Activated CD4-positive, alpha-beta T cell treated with anti-CD3 and anti-CD28 coated beads, Interleukin-2, Interleukin-6, amounts not matched to agents 100 ng/mL and 50 ng/mL, durations not matched to agents 16 hours and 8 hours (primary cell): ENCODE measurements around the gene MARCHF9.
"Not testable (repeated sequence)": the region's sequence is repeated elsewhere in the genome, so short reads cannot be mapped to it uniquely, and the experiment has no call there.

Experiments
- DNase-seq: peaks from one replicate; pipeline ENCODE4 v3.0.0-alpha.2; 2020

MARCHF9 gene

DNA sequence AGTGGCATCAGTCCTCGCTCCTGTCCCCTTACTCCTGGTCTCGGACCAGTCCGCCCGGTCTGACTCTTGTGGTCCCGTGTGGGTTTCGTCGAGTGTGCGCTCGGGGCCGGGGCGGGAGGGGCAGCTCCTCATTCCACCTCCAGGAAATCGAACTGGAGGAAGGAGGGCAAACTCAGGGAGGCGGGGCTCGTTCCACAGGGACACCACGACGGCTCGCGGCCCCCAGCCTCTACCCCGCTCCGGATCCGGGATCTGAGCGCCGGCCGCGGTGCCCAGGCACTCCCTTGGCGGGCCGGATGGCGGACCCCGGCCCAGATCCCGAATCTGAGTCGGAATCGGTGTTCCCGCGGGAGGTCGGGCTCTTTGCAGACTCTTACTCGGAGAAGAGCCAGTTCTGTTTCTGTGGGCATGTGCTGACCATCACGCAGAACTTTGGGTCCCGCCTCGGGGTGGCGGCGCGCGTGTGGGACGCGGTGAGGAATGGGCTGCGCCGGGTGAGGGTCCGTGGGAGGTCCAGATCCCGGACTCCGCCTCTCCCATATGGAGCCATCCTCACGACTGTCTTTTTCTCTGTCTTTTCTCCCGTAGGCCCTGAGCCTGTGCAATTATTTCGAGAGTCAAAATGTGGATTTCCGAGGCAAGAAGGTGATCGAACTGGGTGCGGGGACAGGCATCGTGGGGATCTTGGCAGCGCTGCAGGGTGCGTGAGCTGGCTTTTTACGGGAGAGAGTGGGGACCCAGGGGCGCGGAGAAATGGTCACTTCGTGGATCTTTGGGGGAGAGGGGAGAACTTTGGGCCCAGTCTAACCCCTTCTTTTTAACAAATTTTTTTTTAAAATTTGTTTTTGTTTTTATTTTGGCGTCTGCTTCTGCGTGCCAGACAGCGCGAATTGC, 17.8 kb downstream of the MARCHF9 start, which contains the start of gene EEF1AKMT3:
Gene EEF1AKMT3, plus strand, starts transcription at position 186 of the 894 bp plus-strand sequence. Its CDS starts 111 bp downstream, at position 297.
- DNase-seq = peak; percentile 63

DNA sequence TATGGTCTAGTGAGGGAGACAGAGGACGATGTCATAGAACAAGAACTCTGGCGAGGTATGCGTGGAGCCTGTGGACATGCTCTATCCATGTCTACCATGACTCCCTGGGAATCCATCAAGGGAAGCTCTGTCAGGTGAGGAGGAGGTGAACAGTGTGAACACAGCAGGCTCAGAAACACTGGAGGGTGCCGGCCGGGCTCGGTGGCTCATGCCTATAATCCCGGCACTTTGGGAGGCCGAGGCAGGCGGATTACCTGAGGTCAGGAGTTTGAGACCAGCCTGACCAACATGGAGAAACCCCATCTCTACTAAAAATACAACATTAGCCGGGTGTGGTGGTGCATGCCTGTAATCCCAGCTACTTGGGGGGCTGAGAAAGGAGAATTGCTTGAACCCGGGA, 19.7 kb downstream of the MARCHF9 start:
- DNase-seq = not testable (repeated sequence)

DNA sequence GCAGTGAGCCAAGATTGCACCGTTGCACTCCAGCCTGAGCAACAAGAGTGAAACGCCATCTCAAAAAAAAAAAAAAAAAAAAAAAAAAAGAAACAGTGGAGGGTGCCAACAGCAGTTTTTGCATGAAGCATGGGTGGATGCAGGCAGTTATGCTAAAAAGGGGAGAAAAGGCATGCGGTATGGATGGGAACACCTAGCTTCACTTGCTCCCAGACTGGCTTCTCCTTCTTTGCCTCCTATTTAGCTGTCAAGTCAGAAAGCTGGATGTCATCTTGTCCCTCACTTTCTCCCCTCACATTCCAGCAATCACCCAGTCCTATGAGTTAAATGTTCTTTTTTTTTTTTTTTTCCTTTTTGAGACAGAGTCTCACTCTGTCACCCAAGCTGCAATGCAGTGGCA, 20.1 kb downstream of the MARCHF9 start:
- DNase-seq = no peak

DNA sequence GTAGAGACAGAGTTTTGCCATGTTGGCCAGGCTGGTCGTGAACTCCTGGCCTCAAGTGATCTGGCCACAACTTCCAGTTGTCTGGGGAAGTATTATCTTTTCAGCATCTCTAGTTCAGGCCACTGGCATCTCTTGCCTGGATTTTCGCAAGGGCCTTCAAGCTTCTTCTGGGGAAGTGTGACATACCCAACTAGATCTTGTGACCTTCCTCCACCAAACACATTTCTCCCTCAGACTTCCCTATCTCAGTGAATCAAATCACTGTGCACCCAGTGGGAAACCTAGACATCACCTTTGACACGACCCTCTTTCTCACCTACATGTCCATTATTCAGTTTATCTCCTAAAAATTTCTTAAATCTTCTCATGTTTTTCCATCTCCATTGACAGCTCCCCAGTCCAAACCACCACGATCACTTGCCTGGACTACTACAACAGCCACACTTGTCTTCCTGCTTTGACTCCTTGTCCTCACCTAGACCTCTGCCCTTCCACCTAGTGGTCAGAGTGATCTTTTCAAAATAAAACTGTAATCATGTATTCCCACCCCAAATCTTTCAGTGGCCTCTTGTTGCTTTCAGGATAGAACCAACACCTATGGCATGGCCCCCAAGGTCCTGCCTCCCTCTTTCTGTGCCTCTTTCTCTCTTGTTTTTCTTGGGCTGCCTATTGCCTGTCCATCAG, 20.8 kb downstream of the MARCHF9 start:
- no peak for DNase-seq

DNA sequence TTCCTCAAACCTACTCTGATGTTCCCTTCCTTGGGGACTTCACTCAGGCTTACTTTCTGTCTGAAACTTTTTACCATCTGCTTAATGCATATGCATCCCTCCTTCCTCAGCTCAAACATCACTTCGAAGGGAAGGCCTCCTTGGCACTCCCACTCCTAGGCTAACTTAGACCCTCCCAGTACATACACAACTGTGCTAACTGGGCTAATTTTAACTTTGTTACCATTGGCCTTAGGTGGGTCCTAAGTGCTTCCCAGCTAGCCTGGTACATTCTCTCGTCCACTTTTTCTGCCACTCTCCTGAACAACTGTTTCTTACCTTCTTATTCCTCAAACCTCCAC, 21.3 kb downstream of the MARCHF9 start:
- DNase-seq = no peak

DNA sequence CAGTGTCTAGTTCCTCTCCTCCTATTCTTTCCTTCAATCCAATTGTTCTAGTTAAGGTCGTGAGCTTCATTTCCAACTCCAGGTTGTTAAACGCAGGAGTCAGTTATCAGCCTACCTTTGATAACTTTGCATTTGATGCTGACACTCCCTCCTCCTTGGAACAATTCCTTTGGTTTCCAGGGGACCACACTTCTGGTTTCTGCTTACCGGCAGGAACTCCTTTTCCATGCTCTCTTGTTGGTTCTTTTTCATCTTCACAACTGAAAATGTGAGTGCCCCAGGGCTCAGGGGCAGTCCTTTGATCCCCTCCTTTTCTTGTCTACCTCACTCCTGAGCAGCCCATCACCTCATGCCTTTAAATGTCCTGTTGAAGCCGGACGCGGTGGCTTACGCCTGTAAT, 22.5 kb downstream of the MARCHF9 start:
- DNase-seq = no peak

DNA sequence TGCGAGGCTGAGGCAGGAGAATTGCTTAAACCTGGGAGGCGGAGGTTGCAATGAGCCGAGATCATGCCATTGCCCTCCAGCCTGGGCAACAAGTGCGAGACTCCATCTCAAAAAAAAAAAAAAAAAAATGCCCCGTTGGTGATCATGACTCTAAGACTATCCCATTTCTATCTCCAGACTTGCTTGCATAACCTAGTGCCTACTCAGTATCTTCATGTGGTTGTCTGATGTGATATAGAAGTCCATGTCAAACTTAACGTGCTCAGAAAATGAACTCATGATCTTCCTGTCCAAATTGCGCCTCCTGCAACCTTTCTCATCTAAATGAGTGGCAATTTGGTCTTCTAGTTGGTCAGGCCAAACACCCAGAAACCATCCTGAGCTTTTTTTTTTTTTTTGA, 23.0 kb downstream of the MARCHF9 start:
- DNase-seq = no peak

DNA sequence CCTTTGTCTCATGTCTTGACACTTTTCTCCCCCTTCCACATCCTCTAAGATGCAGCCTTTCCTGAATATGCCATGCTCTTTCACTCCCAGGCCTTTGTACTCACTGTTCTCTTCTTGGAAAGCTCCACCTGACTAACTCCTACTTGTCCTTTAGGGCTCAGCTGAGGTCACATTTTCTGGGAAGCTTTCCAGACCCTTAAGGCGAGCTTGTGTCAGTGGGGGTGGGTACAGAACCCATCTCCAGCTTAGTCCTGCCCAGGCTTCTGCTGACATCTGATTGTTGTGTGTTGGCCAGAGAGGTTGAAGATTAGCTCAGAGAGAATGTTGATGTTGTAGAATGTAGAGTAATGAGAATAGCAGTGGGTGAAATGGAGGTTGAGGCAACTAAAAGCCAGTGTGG, 24.8 kb downstream of the MARCHF9 start:
- no peak for DNase-seq

DNA sequence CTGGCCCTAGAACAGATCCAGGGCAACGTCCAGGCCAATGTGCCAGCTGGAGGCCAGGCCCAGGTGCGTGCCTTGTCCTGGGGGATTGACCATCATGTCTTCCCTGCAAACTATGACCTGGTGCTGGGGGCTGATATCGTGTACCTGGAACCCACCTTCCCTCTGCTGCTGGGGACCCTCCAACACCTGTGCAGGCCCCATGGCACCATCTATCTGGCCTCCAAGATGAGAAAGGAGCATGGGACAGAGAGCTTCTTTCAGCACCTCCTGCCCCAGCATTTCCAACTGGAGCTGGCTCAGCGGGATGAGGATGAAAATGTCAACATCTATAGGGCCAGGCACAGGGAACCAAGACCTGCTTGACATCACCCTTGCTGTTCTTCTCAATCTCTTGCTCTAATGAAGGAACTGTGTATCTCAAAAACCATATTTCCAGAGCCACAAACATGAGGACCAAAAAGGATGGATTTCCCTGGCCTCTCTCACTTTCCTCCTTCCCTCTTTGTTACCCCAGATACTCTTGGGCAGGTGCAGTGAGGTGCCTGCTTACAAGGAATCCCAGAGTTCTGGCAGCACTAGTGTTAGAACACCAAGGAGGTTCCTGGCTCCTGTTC, 25.5 kb downstream of the MARCHF9 start:
- no peak for DNase-seq

DNA sequence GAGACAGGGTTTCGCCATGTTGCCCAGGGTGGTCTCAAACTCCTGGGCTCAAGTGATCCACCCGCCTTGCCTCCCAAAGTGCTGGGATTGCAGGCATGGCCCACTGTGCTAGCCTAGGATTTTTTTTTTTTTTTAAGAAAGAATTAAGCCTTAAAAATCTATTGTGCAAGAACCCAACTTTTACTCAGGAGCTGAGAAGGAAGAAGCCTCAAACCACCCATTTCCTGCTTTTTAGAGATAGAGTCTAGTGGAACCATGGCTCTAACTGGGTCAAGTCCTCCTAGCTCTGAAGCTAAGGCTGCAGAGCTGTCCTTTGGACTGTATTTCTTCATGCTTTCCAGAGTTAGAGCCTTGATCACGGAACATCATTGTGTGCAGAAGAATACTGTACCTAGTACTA, 26.3 kb downstream of the MARCHF9 start:
- no peak for DNase-seq

DNA sequence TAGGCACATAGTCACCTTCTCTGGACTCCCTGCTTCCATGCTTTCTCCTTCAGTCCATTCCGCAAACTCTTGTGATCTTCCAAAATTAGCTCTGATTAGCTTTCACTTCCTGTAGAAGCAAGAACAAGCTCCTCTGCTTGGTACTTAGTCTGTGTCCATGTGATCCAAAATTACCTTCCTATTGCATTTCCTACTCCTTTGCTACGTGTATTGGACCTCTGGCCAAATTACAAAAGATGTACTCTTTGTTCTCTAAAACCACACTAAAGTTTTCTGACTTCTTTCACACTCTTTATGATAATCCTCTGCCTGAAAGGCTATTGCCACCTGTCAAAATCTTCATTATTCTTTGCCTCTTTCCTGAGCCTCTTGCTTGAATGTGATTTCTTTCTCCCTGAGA, 26.9 kb downstream of the MARCHF9 start:
- DNase-seq = no peak

DNA sequence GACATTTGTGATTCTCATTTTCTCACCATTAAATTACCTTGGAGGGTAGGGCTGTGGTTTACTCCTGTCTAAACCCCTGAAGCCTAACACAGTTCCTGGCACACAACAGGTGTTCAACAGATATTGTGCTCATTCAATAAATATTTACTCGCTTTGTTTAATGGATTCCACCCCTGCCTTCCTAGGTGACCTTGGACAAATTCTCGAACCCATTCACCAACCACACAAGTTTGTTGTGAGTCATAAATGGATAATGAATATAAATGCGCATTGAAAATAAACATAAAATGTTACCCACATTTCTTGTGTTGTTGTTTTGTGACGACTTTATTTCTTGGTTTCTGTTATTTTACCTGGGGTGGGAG, 27.3 kb downstream of the MARCHF9 start:
- no peak for DNase-seq

DNA sequence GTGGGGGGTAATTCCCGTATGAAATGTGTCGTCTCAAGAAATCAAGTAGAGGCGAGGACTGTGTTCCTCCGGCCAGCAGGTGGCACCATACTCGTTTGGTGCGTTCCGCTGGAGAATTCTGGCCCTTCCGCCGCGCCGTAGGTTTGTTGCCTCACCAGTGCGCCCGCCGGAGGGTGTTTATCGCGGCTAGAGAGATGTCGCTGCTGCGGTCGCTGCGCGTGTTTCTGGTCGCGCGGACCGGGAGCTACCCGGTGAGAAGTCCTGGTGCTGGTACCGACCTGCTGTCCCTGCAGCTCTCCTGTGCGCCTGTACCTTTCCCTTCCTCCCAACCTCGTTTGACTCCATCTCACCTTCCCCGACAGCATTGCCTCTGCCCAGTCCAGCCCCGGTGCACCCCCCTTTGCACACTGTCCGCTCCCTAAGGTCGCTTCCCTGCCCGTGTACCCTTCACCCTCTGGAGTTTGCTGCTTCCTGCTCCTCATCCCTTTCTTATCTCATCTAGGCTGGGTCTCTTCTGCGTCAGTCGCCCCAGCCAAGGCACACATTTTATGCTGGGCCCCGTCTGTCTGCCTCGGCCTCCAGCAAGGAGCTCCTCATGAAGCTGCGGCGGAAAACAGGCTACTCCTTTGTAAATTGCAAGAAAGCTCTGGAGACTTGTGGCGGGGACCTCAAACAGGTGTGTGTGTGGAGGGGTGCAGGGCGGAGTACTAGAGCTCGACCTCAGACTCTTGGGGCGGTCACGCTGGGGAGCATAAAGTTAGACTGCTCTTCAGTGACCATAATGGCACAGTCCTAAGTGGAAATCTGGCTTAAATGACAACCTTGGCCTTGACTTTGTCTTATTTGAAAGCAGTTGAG, 27.9 kb downstream of the MARCHF9 start, which contains the start of gene TSFM:
Gene TSFM, plus strand, starts transcription at position 180 of the 858 bp plus-strand sequence. Its CDS starts 15 bp downstream, at position 195.
- peak; percentile 96 for DNase-seq

DNA sequence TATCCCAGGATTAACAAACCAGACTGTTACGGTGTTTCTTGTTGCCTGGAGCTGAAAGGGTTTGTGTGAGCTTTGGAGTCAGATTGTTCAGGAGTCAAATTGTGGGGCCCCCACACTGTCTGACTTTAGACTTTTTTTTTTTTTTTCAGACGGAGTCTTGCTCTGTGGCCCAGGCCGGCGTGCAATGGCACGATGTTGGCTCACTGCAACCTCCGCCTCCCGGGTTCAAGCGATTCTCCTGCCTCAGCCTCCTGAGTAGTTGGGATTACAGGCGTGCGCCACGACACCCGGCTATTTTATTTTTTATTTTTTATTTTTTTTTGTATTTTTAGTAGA, 28.5 kb downstream of the MARCHF9 start:
- no peak for DNase-seq

DNA sequence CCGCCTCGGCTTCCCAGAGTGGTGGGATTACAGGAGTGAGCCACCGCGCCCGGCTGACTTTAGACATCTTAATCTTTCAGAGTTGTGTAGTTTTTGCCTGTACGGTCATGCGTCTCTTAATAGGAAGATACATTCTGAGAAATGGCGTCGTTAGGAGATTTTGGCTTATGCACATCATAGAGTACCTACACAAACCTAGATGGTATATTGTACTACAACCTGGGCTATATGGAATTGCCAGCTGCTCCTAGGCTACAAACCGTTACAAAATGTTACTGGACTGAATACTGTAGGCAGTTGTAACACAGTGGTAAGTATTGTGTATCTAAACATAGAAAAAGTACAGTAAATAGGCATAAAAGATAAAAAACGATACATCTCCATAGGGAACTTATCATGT, 29.0 kb downstream of the MARCHF9 start:
- DNase-seq = no peak

DNA sequence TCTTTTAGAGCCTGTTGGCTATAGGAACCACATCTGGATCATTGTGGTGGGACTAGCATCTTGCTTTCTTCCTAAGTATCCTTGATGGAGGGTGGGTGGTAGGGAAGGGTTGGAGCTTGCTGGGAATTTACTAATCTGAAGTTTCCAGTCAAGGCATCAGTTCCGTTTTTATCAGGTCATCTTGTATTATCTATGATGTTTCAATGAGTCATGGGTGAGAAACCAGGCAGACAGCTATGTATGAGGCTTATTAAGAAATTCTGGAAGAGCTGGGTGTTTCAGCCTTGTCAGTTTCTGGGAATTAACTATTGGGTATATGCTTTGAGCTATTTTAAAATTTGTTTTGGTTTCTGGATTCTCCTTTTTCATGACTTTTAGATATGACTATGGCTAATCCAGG, 39.0 kb downstream of the MARCHF9 start:
- DNase-seq = no peak

DNA sequence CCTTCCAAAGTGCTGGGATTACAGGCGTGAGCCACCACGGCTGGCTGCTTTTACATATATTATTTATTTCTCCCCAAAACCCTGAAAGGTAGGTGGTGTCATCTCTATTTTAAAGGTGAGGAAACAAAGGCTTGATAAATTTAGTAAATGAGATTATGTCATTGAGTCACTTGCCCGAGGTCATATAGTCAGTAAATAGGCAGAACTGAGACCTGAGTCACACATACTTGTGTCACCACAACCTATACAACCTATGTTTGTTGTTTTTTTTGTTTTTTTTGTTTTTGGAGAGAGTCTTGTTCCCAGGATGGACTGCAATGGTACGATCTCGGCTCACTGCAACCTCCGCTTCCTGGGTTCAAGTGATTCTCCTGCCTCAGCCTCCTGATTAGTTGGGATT, 40.5 kb downstream of the MARCHF9 start:
- no peak for DNase-seq

DNA sequence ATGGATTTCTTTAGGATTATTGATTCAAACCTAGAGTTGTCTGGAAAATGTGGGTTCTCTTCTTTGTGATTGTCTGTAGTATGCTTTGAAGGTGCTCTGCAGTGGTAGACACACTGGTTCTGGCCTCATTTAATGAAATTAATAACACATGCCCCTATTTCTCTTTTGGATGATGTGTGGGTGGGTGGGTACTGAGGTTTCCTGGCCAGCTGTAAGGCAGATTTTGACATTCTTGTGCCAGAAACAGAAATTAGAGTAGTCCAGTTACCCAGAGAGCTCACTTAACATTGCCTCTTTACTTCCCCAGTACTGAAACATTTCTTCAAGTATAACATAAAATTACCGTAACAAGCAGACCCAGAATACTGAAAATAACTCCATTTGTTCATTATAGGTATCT, 42.1 kb downstream of the MARCHF9 start:
- no peak for DNase-seq

DNA sequence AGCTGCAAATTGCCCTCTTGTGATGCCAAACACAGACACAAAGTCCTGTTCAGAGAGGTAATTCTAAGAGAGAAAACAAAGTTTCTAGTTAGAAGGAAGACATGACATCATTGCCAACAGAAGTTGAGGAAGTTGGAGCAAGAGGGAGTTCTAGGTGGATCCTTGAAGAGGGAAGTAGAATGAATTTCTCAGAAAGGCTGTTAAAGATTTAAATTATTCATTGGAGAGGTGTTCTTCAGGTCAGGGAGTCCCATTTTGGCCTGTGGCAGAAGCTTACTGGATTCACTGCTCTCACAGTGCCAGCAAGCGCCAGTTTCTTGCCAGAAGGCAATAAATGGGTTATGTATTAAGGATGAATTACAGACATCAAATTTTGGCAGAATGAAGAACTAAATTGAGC, 43.0 kb downstream of the MARCHF9 start:
- DNase-seq = no peak

DNA sequence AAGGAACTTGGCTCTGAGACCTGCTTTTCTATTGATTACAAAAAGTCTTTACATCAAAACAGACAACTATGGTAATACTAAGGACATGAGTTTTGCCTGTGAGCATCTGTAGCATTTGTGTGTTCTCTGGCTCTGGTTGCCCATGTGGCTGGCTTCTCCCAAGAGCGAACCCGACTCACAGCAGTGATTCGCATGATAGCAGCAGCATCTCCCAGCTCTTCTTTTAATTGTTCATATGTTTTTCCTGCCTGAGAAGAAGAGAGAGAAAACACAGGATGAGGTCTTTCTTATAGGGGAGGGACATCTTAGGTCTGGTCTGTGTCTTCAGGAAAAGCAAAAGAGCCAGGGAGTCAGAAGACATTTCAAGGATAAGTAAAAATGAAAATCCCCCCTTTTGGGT, 46.1 kb downstream of the MARCHF9 start:
- DNase-seq = no peak

DNA sequence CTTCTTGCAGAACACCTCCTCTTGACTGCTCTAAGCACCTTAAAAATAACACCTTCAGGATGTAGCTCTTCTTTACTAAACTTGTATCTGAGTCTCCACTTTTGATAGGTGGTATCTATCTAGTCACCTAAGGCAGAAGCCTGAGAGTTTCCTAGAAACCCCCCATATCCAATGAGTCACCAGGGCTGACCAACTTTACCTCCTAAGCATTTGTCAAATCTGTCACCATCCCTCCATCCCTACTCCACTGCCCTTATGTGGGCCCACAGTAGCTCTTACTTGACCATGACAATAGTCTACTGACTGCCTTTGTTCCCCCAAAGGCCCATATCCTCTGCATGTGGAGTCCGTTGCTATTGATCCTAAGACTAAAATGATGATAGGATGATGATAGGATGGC, 47.7 kb downstream of the MARCHF9 start:
- DNase-seq = no peak

DNA sequence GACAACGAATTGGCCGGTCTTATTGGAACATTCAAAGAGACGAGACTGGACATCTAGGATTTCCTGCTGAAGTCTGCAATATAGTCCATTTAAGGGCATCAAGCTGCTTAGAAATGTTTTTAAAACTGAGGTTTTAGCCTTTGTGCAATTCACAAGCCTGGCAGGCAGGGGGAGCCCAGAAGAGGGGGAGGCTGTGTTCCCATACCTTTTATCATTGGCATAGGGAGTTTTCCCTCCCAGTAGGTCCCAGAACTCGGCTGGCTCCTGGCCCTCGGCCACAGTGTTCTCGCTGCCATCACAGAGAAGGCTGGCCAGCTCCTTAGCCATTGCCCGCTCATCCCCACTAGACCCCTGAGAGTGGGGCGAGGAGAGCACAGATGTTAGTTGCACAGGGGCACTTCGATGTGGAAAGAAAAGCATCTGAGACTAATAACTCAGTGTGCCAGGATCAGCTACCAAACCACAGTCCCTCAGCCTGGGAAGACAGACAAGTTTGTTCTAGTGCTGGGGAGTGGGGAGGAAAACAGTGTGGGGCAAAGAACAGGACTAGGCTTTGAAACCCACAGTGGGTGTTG, 48.5 kb downstream of the MARCHF9 start:
- peak; percentile 25 for DNase-seq

DNA sequence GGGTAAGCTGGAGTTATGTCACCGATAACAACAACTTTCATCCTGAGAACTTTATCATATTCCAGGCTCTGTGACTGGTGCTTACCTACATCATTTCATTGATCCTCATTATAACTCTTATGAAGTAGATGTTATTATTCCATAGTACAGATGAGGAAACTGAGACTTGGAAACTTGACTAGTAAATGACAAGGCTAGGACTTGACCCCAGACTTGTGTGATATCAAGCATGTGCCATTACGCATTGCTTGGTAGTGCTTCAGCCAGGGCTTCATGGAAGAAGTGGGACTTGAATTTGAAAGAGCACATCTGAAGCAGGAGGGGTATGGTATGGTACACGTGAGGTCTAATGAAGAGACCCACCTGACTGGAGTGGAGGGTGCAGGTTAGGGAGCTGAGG, 51.8 kb downstream of the MARCHF9 start:
- no peak for DNase-seq
